H1 (cell line): Measurements from ENCODE around the gene IL27RA. TPM values are rescaled to one million over a fixed set of nuclear protein-coding genes. Genes with fewer than 3 reads are reported as not detected.

Source experiments
- CTCF ChIA-PET: fragments of 300-600 bp; sonication (Branson Sonifier 250); formaldehyde crosslinking; loops from one replicate; lab custom pipeline; 2021; ENCODE audit not compliant: partially characterized antibody; lab: Charles Lee
- POLR2A ChIA-PET: fragments of 300-600 bp; sonication (Branson Sonifier 250); formaldehyde crosslinking; loops from one replicate; lab custom pipeline; 2021; ENCODE audit warnings: inconsistent platforms; ENCODE audit not compliant: partially characterized antibody; lab: Charles Lee
- DNase-seq, 2 experiments: peaks; one replicate each; pipeline versions ENCODE4 v3.0.0 to v3.0.0-alpha.2; 2010 to 2022; ENCODE audit warnings: low spot score in 2 of 2, low read depth in 1 of 2, mixed read lengths in 1 of 2
- FAIRE-seq: peaks from 2 replicates; lab custom pipeline; 2011; peaks lifted over from hg19 to GRCh38; lab: Jason Lieb, UNC
- H2AFZ ChIP-seq: 2 replicates; pipeline ENCODE4 v1.8.1; 2012; ENCODE audit warnings: low read length, inconsistent platforms
- H2AK5ac ChIP-seq: 2 replicates; pipeline ENCODE4 v1.6.1; 2013; ENCODE audit warnings: low read depth, low read length
- H2BK120ac ChIP-seq: replicated peaks from 2 replicates; pipeline ENCODE3; 2013; ENCODE audit warnings: low read depth, low read length, inconsistent platforms
- H2BK12ac ChIP-seq: 2 replicates; pipeline ENCODE4 v1.6.1; 2013; ENCODE audit warnings: low read depth, low read length
- H2BK15ac ChIP-seq: 2 replicates; pipeline ENCODE4 v1.6.1; 2013; ENCODE audit warnings: low read length
- H2BK20ac ChIP-seq: 2 replicates; pipeline ENCODE4 v1.6.1; 2013; ENCODE audit warnings: low read length
- H2BK5ac ChIP-seq: 2 replicates; pipeline ENCODE4 v1.6.1; 2013; ENCODE audit warnings: low read depth, low read length
- H3K14ac ChIP-seq: 2 replicates; pipeline ENCODE4 v1.6.1; 2013; ENCODE audit warnings: inconsistent platforms; ENCODE audit not compliant: insufficient read length
- H3K18ac ChIP-seq: 2 replicates; pipeline ENCODE4 v1.6.1; 2013; ENCODE audit warnings: low read length; ENCODE audit errors: extremely low read depth
- H3K23ac ChIP-seq: 2 replicates; pipeline ENCODE4 v1.6.1; 2013; ENCODE audit warnings: inconsistent platforms; ENCODE audit not compliant: insufficient read length
- H3K23me2 ChIP-seq: 2 replicates; pipeline ENCODE4 v1.6.1; 2013; ENCODE audit warnings: low read depth, low read length
- H3K27ac ChIP-seq: 2 replicates; pipeline ENCODE4 v1.6.1; 2011; ENCODE audit warnings: low read depth, low read length, inconsistent platforms
- H3K27me3 ChIP-seq, 4 experiments: replicated peaks in 1 of 4; 1 replicate in 1 of 4; 2 replicates in 3 of 4; pipeline versions ENCODE4 v1.6.1 to v1.8.1; 2011 to 2013; ENCODE audit warnings: low read length in 3 of 4, mild to moderate bottlenecking in 3 of 4, inconsistent platforms in 2 of 4, mixed read lengths in 2 of 4, moderate library complexity in 1 of 4; ENCODE audit not compliant: control insufficient read depth in 3 of 4, insufficient read depth in 3 of 4; ENCODE audit errors: extremely low read depth in 1 of 4
- H3K36me3 ChIP-seq, 4 experiments: 2 replicates each; pipeline versions ENCODE4 v1.6.1 to v1.8.1; 2011 to 2013; ENCODE audit warnings: mild to moderate bottlenecking in 4 of 4, low read length in 3 of 4, moderate library complexity in 2 of 4, control low read depth in 1 of 4, inconsistent platforms in 1 of 4; ENCODE audit not compliant: insufficient read depth in 4 of 4, control insufficient read depth in 2 of 4
- H3K4ac ChIP-seq: replicated peaks from 2 replicates; pipeline ENCODE3; 2013; ENCODE audit warnings: low read length, low read depth, mixed read lengths, inconsistent platforms; ENCODE audit not compliant: insufficient read length
- H3K4me1 ChIP-seq, 4 experiments: replicated peaks in 1 of 4; 1 replicate in 1 of 4; 2 replicates in 3 of 4; pipeline versions ENCODE4 v1.6.1 to v1.8.1; 2011 to 2013; ENCODE audit warnings: low read length in 3 of 4, inconsistent platforms in 2 of 4, mixed read lengths in 1 of 4; ENCODE audit not compliant: insufficient read depth in 4 of 4, control insufficient read depth in 3 of 4
- H3K4me2 ChIP-seq, 2 experiments: 2 replicates each; pipeline versions ENCODE4 v1.6.1 to v1.8.1; 2011 to 2013; ENCODE audit warnings: low read depth in 2 of 2, low read length in 2 of 2, control low read depth in 1 of 2, inconsistent platforms in 1 of 2, mild to moderate bottlenecking in 1 of 2; ENCODE audit not compliant: insufficient read depth in 1 of 2
- H3K4me3 ChIP-seq, 4 experiments: fragments of 200-600, 300-600 bp in 1 of 4; sonication (generic), shearing (Covaris generic), sonication (Bioruptor Twin) in 1 of 4; 2 replicates each; pipeline versions ENCODE4 v1.5.1 to v1.8.1; 2011 to 2016; ENCODE audit warnings: low read length in 4 of 4, low read depth in 3 of 4, control low read depth in 2 of 4, inconsistent platforms in 2 of 4, mild to moderate bottlenecking in 2 of 4, mixed read lengths in 1 of 4, moderate library complexity in 1 of 4; ENCODE audit not compliant: insufficient read depth in 2 of 4; ENCODE audit errors: extremely low read depth in 1 of 4
- H3K56ac ChIP-seq: replicated peaks from 2 replicates; pipeline ENCODE3; 2013; ENCODE audit warnings: low read depth, mild to moderate bottlenecking, mixed read lengths, low read length, inconsistent platforms; ENCODE audit not compliant: insufficient read length
- H3K79me1 ChIP-seq: 2 replicates; pipeline ENCODE4 v1.6.1; 2013; ENCODE audit warnings: low read depth, low read length, control low read depth
- H3K79me2 ChIP-seq, 2 experiments: 2 replicates each; pipeline versions ENCODE4 v1.6.1 to v1.8.1; 2012 to 2013; ENCODE audit warnings: low read length in 2 of 2, mild to moderate bottlenecking in 2 of 2, inconsistent platforms in 1 of 2; ENCODE audit not compliant: insufficient read depth in 2 of 2, control insufficient read depth in 1 of 2
- H3K9ac ChIP-seq, 4 experiments: replicated peaks in 1 of 4; 1 replicate in 1 of 4; 2 replicates in 3 of 4; pipeline versions ENCODE4 v1.6.1 to v1.8.1; 2011 to 2013; ENCODE audit warnings: low read depth in 3 of 4, low read length in 3 of 4, control low read depth in 2 of 4, mild to moderate bottlenecking in 2 of 4, moderate library complexity in 2 of 4, inconsistent platforms in 1 of 4; ENCODE audit errors: extremely low read depth in 1 of 4
- H3K9me3 ChIP-seq, 2 experiments: 2 replicates each; pipeline versions ENCODE4 v1.6.1 to v1.8.1; 2012 to 2013; ENCODE audit warnings: mild to moderate bottlenecking in 2 of 2, moderate library complexity in 2 of 2, control low read depth in 1 of 2, inconsistent platforms in 1 of 2, low read depth in 1 of 2, low read length in 1 of 2, mixed read lengths in 1 of 2; ENCODE audit not compliant: insufficient read depth in 2 of 2
- H4K20me1 ChIP-seq, 2 experiments: replicated peaks in 1 of 2; 2 replicates each; pipeline versions ENCODE3 to v1.8.1; 2011 to 2013; ENCODE audit warnings: inconsistent platforms in 2 of 2, low read length in 2 of 2, mild to moderate bottlenecking in 1 of 2; ENCODE audit not compliant: insufficient read depth in 2 of 2, control insufficient read depth in 1 of 2
- H4K5ac ChIP-seq: 2 replicates; pipeline ENCODE4 v1.6.1; 2013; ENCODE audit warnings: low read length, low read depth, mixed read lengths, inconsistent platforms; ENCODE audit not compliant: insufficient read length
- H4K8ac ChIP-seq: 2 replicates; pipeline ENCODE4 v1.8.0; 2013; ENCODE audit warnings: mild to moderate bottlenecking, moderate library complexity, low read length, inconsistent platforms; ENCODE audit not compliant: insufficient read depth; ENCODE audit errors: extremely low read depth
- H4K91ac ChIP-seq: replicated peaks from 2 replicates; pipeline ENCODE3; 2013; ENCODE audit warnings: low read length, mixed read lengths, inconsistent platforms; ENCODE audit not compliant: insufficient read length
- BRCA1 ChIP-seq: IDR thresholded peaks from 2 replicates; pipeline ENCODE4 v1.6.1; 2012; ENCODE audit warnings: low read depth, low read length, improper control_type of control experiment
- E2F6 ChIP-seq: IDR thresholded peaks from 2 replicates; pipeline ENCODE4 v1.6.1; 2012; ENCODE audit warnings: inconsistent platforms
- JUND ChIP-seq: IDR thresholded peaks from 2 replicates; pipeline ENCODE4 v1.6.1; 2011; ENCODE audit warnings: mild to moderate bottlenecking, improper control_type of control experiment, low read length
- MAFK ChIP-seq: IDR thresholded peaks from 2 replicates; pipeline ENCODE4 v1.6.1; 2012; ENCODE audit warnings: low read depth, mild to moderate bottlenecking, improper control_type of control experiment, low read length
- NANOG ChIP-seq: IDR thresholded peaks from 2 replicates; pipeline ENCODE4 v1.6.1; 2011; ENCODE audit warnings: low read length, low read depth, mild to moderate bottlenecking, inconsistent platforms; ENCODE audit not compliant: insufficient read depth, poor library complexity, severe bottlenecking
- SP1 ChIP-seq: IDR thresholded peaks from 2 replicates; pipeline ENCODE4 v1.6.1; 2011; ENCODE audit warnings: low read depth, low read length
- SP2 ChIP-seq: IDR thresholded peaks from 2 replicates; pipeline ENCODE4 v1.6.1; 2012; ENCODE audit warnings: mild to moderate bottlenecking, low read length, inconsistent platforms
- TAF1 ChIP-seq: IDR thresholded peaks from 2 replicates; pipeline ENCODE4 v1.6.1; 2011; ENCODE audit warnings: mild to moderate bottlenecking, low read depth, low read length
- WGBS, 2 experiments: shearing (Covaris generic) in 1 of 2; methylation state at CpG; one replicate each; pipeline versions ENCODE4 v1.1.6 to v1.1.7; 2013 to 2015; ENCODE audit warnings: low lambda C conversion rate in 2 of 2, mixed read lengths in 2 of 2, inconsistent platforms in 1 of 2, low coverage in 1 of 2, missing lambda C conversion rate in 1 of 2; ENCODE audit not compliant: insufficient replicate concordance in 2 of 2, insufficient coverage in 1 of 2, insufficient read length in 1 of 2; ENCODE audit errors: extremely low coverage in 1 of 2, missing lambda C conversion rate in 1 of 2; 5-methylcytosine and 5-hydroxymethylcytosine counted together
- polyA plus RNA-seq, 7 experiments: library from polyadenylated mRNA; depleted of rRNA in 3 of 7; stranded (reverse) in 5 of 7; unstranded in 2 of 7; fragments of >200 nt in 5 of 7; fragments of 200-250 nt in 2 of 7; gene quantifications; 1 replicate in 5 of 7; 2 replicates in 1 of 7; 4 replicates in 1 of 7; pipeline versions ENCODE4 v1.2.1 to v1.2.3, GENCODE V29; 2011 to 2013; ENCODE audit warnings: missing spikeins in 2 of 7, mixed read lengths in 2 of 7
- total RNA-seq: library from RNA; stranded (reverse); fragmentation: NEBNext Ultra II Directional; extraction: Animal tissue kit (Norgen Biotek cat#: 25700); gene quantifications from 2 replicates; pipeline ENCODE4 v1.2.1, GENCODE V29; 2021
- TF ChIP-seq, protein P1 (sequence below): IDR thresholded peaks from 2 replicates; pipeline ENCODE4 v1.6.1; 2011; ENCODE audit warnings: low read depth, mild to moderate bottlenecking, low read length; ENCODE audit not compliant: insufficient read depth
- TF ChIP-seq, protein P2 (sequence below), 3 experiments: IDR thresholded peaks; 1 replicate in 2 of 3; 2 replicates in 1 of 3; pipeline versions ENCODE4 v1.5.1 to v1.6.1; 2011; ENCODE audit warnings: low read length in 3 of 3, mild to moderate bottlenecking in 3 of 3, inconsistent platforms in 2 of 3, low read depth in 1 of 3, moderate library complexity in 1 of 3; ENCODE audit not compliant: insufficient read depth in 1 of 3; ENCODE audit errors: control extremely low read depth in 1 of 3

Gene IL27RA
- total and polyA plus RNA-seq, 2 of the 8 experiments (the other 6 are each of a cell fraction or from before 2014, with no cell fraction given), result 9.9 to 14.7 TPM

- H2AFZ ChIP-seq, result no peak overlapping the region
- H3K79me1 ChIP-seq, result no peaks in the 10 kb centered on the region
- no peaks in the 10 kb centered on the region for H3K9me3 ChIP-seq
- no peaks in the 10 kb centered on the region for H3K36me3 ChIP-seq
- H3K27me3 ChIP-seq, result peaks cover 0 to 6% (median 6%) of the 10 kb centered on the region in 4 experiments; a peak in 4 of 7 replicates
- H3K79me2 ChIP-seq, result no peaks in the 10 kb centered on the region
- no peak for DNase-seq
- no peak overlapping the region for H3K27ac ChIP-seq
- no peak overlapping the region for H2BK120ac ChIP-seq
- H3K18ac ChIP-seq, result no peak overlapping the region
- no peak overlapping the region for H4K8ac ChIP-seq
- H2BK5ac ChIP-seq, result no peak overlapping the region
- WGBS, 2 experiments, result 87% methylated on average over 5 of the region's 7 CpGs; no CpG with 5 or more reads in 1 of the 2 experiments
- peaks cover 8% of the 10 kb centered on the region; the same call in 1 of the 2 replicates for H3K23me2 ChIP-seq
- CTCF ChIA-PET, result interaction anchor here (0.6 to 2.0 kb wide), 7 partner anchors 12 to 121 kb away, joined by 3 to 9 read pairs (median 3); no protein-coding TSS in a partner anchor
- H4K91ac ChIP-seq, result no peak overlapping the region
- no peak overlapping the region for H3K4ac ChIP-seq
- H4K5ac ChIP-seq, result no peak overlapping the region
- peaks cover 0 to 6% (median 3%) of the 10 kb centered on the region in 4 experiments; a peak in 6 of 7 replicates for H3K4me1 ChIP-seq
- no peaks in the 10 kb centered on the region for H4K20me1 ChIP-seq
- H3K9ac ChIP-seq, result no peak overlapping the region
- no peak overlapping the region for H3K23ac ChIP-seq
- no peak overlapping the region for H2BK12ac ChIP-seq
- no peak overlapping the region for H3K56ac ChIP-seq
- H3K14ac ChIP-seq, result no peak overlapping the region
- POLR2A ChIA-PET, result interaction anchor here (1.0 to 1.1 kb wide), 2 partner anchors 14 to 100 kb away, joined by 3 to 5 read pairs; no protein-coding TSS in a partner anchor
- no peak overlapping the region for H2AK5ac ChIP-seq
- H2BK15ac ChIP-seq, result no peak overlapping the region
- FAIRE-seq, result no peak
- H3K4me3 ChIP-seq, result no peak overlapping the region
- H3K4me2 ChIP-seq, result no peak overlapping the region
- no peak overlapping the region for H2BK20ac ChIP-seq
- TF ChIP-seq JUND, result no peak
- TF ChIP-seq, protein P1, sequence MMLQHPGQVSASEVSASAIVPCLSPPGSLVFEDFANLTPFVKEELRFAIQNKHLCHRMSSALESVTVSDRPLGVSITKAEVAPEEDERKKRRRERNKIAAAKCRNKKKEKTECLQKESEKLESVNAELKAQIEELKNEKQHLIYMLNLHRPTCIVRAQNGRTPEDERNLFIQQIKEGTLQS, result no peak
- TF ChIP-seq BRCA1, result no peak
- TF ChIP-seq, protein P2, sequence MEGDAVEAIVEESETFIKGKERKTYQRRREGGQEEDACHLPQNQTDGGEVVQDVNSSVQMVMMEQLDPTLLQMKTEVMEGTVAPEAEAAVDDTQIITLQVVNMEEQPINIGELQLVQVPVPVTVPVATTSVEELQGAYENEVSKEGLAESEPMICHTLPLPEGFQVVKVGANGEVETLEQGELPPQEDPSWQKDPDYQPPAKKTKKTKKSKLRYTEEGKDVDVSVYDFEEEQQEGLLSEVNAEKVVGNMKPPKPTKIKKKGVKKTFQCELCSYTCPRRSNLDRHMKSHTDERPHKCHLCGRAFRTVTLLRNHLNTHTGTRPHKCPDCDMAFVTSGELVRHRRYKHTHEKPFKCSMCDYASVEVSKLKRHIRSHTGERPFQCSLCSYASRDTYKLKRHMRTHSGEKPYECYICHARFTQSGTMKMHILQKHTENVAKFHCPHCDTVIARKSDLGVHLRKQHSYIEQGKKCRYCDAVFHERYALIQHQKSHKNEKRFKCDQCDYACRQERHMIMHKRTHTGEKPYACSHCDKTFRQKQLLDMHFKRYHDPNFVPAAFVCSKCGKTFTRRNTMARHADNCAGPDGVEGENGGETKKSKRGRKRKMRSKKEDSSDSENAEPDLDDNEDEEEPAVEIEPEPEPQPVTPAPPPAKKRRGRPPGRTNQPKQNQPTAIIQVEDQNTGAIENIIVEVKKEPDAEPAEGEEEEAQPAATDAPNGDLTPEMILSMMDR (IDR thresholded peaks at IDR 0.05; ENCODE audit: control extremely low read depth in 1 of 3, insufficient read depth in 1 of 3, low read depth in 1 of 3, low read length in 3 of 3), result no peak
- no peak for TF ChIP-seq SP1
- TF ChIP-seq TAF1, result no peak
- no peak for TF ChIP-seq NANOG
- TF ChIP-seq SP2, result no peak
- no peak for TF ChIP-seq MAFK
- TF ChIP-seq E2F6, result no peak
Measured at GRCh38 chr19:14035706-14036105, 4.1 kb downstream of the IL27RA start.
